ENCODE data around the gene NUDT6.

DNA sequence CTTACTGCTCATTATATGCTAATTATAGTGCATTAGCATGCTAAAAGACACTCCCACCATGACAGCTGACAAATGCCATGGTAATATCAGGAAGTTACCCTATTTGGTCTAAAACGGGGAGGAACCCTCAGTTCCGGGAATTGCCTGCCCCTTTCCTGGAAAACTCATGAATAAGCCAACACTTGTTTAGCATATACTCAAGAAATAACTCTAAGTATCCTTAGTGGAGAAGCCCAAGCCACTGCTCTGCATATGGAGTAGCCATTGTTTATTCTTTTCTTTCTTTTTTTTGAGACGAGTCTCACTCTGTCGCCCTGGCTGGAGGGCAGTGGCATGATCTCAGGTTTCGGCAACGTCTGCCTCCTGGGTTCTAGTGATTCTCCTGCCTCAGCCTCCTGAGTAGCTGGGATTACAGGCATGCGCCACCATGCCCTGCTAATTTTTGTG is 15.5 kb downstream of the NUDT6 start:
- TF ChIP-seq, protein P1, sequence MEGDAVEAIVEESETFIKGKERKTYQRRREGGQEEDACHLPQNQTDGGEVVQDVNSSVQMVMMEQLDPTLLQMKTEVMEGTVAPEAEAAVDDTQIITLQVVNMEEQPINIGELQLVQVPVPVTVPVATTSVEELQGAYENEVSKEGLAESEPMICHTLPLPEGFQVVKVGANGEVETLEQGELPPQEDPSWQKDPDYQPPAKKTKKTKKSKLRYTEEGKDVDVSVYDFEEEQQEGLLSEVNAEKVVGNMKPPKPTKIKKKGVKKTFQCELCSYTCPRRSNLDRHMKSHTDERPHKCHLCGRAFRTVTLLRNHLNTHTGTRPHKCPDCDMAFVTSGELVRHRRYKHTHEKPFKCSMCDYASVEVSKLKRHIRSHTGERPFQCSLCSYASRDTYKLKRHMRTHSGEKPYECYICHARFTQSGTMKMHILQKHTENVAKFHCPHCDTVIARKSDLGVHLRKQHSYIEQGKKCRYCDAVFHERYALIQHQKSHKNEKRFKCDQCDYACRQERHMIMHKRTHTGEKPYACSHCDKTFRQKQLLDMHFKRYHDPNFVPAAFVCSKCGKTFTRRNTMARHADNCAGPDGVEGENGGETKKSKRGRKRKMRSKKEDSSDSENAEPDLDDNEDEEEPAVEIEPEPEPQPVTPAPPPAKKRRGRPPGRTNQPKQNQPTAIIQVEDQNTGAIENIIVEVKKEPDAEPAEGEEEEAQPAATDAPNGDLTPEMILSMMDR (conservative IDR thresholded peaks at IDR 0.05; ENCODE audit: low read length) = no peak
- TF ChIP-seq EZH2phosphoT487 (IDR thresholded peaks at IDR 0.05; ENCODE audit: borderline replicate concordance) = no peak

Data from Loucy (cell line).